ENCODE data around the gene RGS3. TPM values are rescaled to one million over a fixed set of nuclear protein-coding genes. Genes with fewer than 3 reads are reported as not detected.

Gene RGS3
- total and polyA plus RNA-seq, 10 of the 15 experiments (the other 5 are each of a cell fraction or from before 2014, with no cell fraction given): 2.9 to 138 (median 28.8) TPM

DNA sequence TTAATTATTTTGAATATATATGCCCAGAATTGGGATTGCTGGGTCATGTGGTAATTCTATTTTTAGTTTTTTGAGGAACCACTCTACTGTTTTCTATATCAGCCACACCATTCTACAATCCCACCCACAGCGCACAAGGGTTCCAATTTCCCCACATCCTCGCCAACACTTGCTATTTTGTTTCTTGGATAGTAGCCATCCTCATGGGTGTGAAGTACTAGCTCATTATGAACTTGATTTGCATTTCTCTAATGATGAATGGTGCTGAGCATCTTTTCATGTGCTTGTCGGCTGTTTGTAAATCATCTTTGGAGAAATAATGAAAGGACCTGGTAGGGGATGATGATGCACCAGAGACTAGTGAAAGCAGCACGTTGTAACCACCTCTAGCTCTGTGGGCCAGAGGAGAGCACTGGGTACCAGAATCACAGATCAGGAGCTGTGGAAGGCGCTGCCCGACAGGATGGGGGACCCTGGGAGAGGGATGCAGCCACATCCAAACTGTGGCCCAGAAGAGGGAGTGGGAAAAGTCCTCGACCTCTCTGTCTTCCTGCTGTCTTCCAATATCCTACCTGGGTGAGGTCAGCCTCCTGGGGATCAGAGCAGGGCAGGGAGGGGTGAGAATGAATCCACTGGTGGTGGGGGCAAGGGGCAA, 155.4 kb downstream of the RGS3 start:
- ChIA-PET CTCF (interaction anchor here (1.2 to 4.9 kb wide), 3 partner anchors 27 to 39 kb away, joined by 3 to 27 read pairs (median 4); no protein-coding TSS in a partner anchor), SMC1A (ENCODE audit: uncharacterized antibody, unreplicated experiment) (interaction anchor here (0.9 to 2.2 kb wide), 4 partner anchors 18 to 344 kb away, joined by 3 to 5 read pairs (median 3); partner anchors contain the start of genes CDC26 and PRPF4), POLR2A (no interaction called here), RAD21 (ENCODE audit: unreplicated experiment) (no interaction called here)
- TF ChIP-seq ZNF24 (IDR thresholded peaks at IDR 0.05) (no peak), EP300 (IDR thresholded peaks at IDR 0.05; ENCODE audit: borderline replicate concordance in 1 of 2, control insufficient read depth in 1 of 2, low read depth in 2 of 2, low read length in 2 of 2) (no peak), SUZ12 (IDR thresholded peaks at IDR 0.05; ENCODE audit: unreplicated experiment) (no peak), NRF1 (conservative IDR thresholded peaks at IDR 0.05; ENCODE audit: low read depth, low read length) (no peak), YY1 (IDR thresholded peaks at IDR 0.05; ENCODE audit: low read depth, low read length) (no peak), NFXL1 (IDR thresholded peaks at IDR 0.05; ENCODE audit: borderline replicate concordance) (no peak), IKZF2 (IDR thresholded peaks at IDR 0.05) (no peak), BHLHE40 (IDR thresholded peaks at IDR 0.05; ENCODE audit: borderline replicate concordance in 1 of 2, low read depth in 2 of 2, low read length in 1 of 2) (no peak), KAT2A (conservative IDR thresholded peaks at IDR 0.05; ENCODE audit: control insufficient read depth, low read depth, low read length) (no peak), JUNB (IDR thresholded peaks at IDR 0.05) (no peak)
- TF ChIP-seq, protein P1, sequence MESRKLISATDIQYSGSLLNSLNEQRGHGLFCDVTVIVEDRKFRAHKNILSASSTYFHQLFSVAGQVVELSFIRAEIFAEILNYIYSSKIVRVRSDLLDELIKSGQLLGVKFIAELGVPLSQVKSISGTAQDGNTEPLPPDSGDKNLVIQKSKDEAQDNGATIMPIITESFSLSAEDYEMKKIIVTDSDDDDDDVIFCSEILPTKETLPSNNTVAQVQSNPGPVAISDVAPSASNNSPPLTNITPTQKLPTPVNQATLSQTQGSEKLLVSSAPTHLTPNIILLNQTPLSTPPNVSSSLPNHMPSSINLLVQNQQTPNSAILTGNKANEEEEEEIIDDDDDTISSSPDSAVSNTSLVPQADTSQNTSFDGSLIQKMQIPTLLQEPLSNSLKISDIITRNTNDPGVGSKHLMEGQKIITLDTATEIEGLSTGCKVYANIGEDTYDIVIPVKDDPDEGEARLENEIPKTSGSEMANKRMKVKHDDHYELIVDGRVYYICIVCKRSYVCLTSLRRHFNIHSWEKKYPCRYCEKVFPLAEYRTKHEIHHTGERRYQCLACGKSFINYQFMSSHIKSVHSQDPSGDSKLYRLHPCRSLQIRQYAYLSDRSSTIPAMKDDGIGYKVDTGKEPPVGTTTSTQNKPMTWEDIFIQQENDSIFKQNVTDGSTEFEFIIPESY (IDR thresholded peaks at IDR 0.05): no peak
- Histone ChIP-seq H3K9me3 (replicated peaks; ENCODE audit: control insufficient read depth, insufficient read depth, low read length) (no peaks in the 10 kb centered on the region), H3K4me1 (ENCODE audit: control insufficient read depth, insufficient read depth, low read length) (peaks cover 25% of the 10 kb centered on the region), H2AFZ (ENCODE audit: control insufficient read depth, low read depth, low read length) (no peak overlapping the region), H3K27me3 (replicated peaks in 1 of 2; ENCODE audit: control insufficient read depth in 2 of 2, insufficient read depth in 2 of 2, low read length in 1 of 2) (no peaks in the 10 kb centered on the region), H4K20me1 (ENCODE audit: control insufficient read depth, insufficient read depth) (no peaks in the 10 kb centered on the region), H3K4me2 (ENCODE audit: control insufficient read depth, insufficient read depth) (no peak overlapping the region), H3K4me3 (no peak overlapping the region), H3K9ac (ENCODE audit: control insufficient read depth, insufficient read depth, low read length) (no peak overlapping the region), H3K36me3 (ENCODE audit: control insufficient read depth in 2 of 2, insufficient read depth in 2 of 2, low read length in 1 of 2) (no peaks in the 10 kb centered on the region), H3K27ac (ENCODE audit: control insufficient read depth, insufficient read depth) (no peak overlapping the region), H3K79me2 (ENCODE audit: control insufficient read depth, insufficient read depth, low read length) (no peaks in the 10 kb centered on the region)
- in situ Hi-C loops (cut with MboI): no loop called here
- BruUV-seq (replicated peaks): no TSS peak
- no peak for FAIRE-seq
- ATAC-seq: no peak
- WGBS (ENCODE audit: insufficient coverage, insufficient replicate concordance, low lambda C conversion rate, missing lambda C conversion rate): 25% methylated on average over 7 of the region's 7 CpGs
- DNase-seq (ENCODE audit: low read depth, low spot score): no peak
- intact Hi-C loops (cut with micrococcal nuclease; ENCODE audit: unreplicated experiment): no loop called here

Data from GM12878 (cell line).